T-helper 2 cell treated with Interferon-gamma antibody and Interleukin-4, amounts not matched to agents 5 μg/mL and 100 μg/mL, for 36 hours (primary cell): ENCODE measurements around the gene ABCA10.
"Not testable (repeated sequence)": the region's sequence is repeated elsewhere in the genome, so short reads cannot be mapped to it uniquely, and the experiment has no call there.

Experiments used
- DNase-seq: peaks from one replicate; pipeline ENCODE4 v3.0.0; 2021; ENCODE audit warnings: low spot score
- H3K27ac Mint-ChIP-seq: one replicate; pipeline ENCODE4 v1.8.0; 2021; ENCODE audit warnings: mild to moderate bottlenecking, mixed read lengths
- H3K27me3 Mint-ChIP-seq: one replicate; pipeline ENCODE4 v1.8.0; 2021; ENCODE audit warnings: low read depth, mixed read lengths
- H3K36me3 Mint-ChIP-seq: one replicate; pipeline ENCODE4 v1.8.0; 2021; ENCODE audit warnings: low read depth, mixed read lengths
- H3K4me1 Mint-ChIP-seq: one replicate; pipeline ENCODE4 v1.8.0; 2021; ENCODE audit warnings: low read depth, mixed read lengths
- H3K4me3 Mint-ChIP-seq: one replicate; pipeline ENCODE4 v1.8.0; 2022; ENCODE audit warnings: mild to moderate bottlenecking, moderate library complexity, mixed read lengths
- H3K9me3 Mint-ChIP-seq: one replicate; pipeline ENCODE4 v1.8.0; 2021; ENCODE audit warnings: mixed read lengths

ABCA10 gene

GRCh38 chr17:69228576-69228975 is at the start of gene ABCA10:
ABCA10 (minus strand) TSS chr17:69228824; CDS start chr17:69225358, 3,466 bp downstream.
- Mint-ChIP-seq H3K9me3 (peaks cover 9% of the 10 kb centered on the region), H3K4me3 (no peak within 1 kb of the TSS), H3K4me1 (peaks cover 6% of the 10 kb centered on the region), H3K36me3 (peaks cover 1% of the 10 kb centered on the region), H3K27ac (no peak within 1 kb of the TSS), H3K27me3 (peaks cover 17% of the 10 kb centered on the region)
- no peak for DNase-seq

GRCh38 chr17:69276279-69276678 is 47.7 kb upstream of the ABCA10 start:
- H3K36me3 Mint-ChIP-seq, H3K27me3 Mint-ChIP-seq: not testable (repeated sequence)

GRCh38 chr17:69275751-69276150 is 47.1 kb upstream of the ABCA10 start:
- Mint-ChIP-seq H3K4me3 (no peak overlapping the region), H3K9me3 (no peaks in the 10 kb centered on the region), H3K27ac (no peak overlapping the region), H3K36me3 (peaks cover 5% of the 10 kb centered on the region), H3K27me3 (no peaks in the 10 kb centered on the region), H3K4me1 (no peaks in the 10 kb centered on the region)
- no peak for DNase-seq

More at GRCh38 chr17:69276279-69276678, 47.7 kb upstream of the ABCA10 start:
- not testable (repeated sequence) for H3K9me3 Mint-ChIP-seq, H3K4me1 Mint-ChIP-seq, H3K4me3 Mint-ChIP-seq, H3K27ac Mint-ChIP-seq, DNase-seq

- no peaks in the 10 kb centered on the region for H3K4me1 Mint-ChIP-seq
Measured at GRCh38 chr17:69271023-69271422, 42.4 kb upstream of the ABCA10 start.

GRCh38 chr17:69269131-69269998 is 40.7 kb upstream of the ABCA10 start:
- Mint-ChIP-seq H3K27me3 (no peaks in the 10 kb centered on the region), H3K36me3 (no peaks in the 10 kb centered on the region), H3K4me1 (no peaks in the 10 kb centered on the region), H3K4me3 (no peak overlapping the region), H3K27ac (no peak overlapping the region), H3K9me3 (no peaks in the 10 kb centered on the region)
- DNase-seq: no peak

More at GRCh38 chr17:69271023-69271422, 42.4 kb upstream of the ABCA10 start:
- Mint-ChIP-seq H3K27me3 (no peaks in the 10 kb centered on the region), H3K4me3 (no peak overlapping the region), H3K27ac (no peak overlapping the region), H3K9me3 (no peaks in the 10 kb centered on the region), H3K36me3 (peaks cover 3% of the 10 kb centered on the region)
- no peak for DNase-seq

- Mint-ChIP-seq H3K27ac (no peak overlapping the region), H3K9me3 (no peaks in the 10 kb centered on the region), H3K4me3 (no peak overlapping the region), H3K36me3 (no peaks in the 10 kb centered on the region), H3K4me1 (no peaks in the 10 kb centered on the region), H3K27me3 (no peaks in the 10 kb centered on the region)
- DNase-seq: no peak
Measured at GRCh38 chr17:69268543-69269014, 40.0 kb upstream of the ABCA10 start.

- Mint-ChIP-seq H3K27ac (no peak overlapping the region), H3K36me3 (no peaks in the 10 kb centered on the region), H3K27me3 (no peaks in the 10 kb centered on the region), H3K9me3 (no peaks in the 10 kb centered on the region), H3K4me3 (no peak overlapping the region), H3K4me1 (no peaks in the 10 kb centered on the region)
- no peak for DNase-seq
Measured at GRCh38 chr17:69267219-69267618, 38.6 kb upstream of the ABCA10 start.

GRCh38 chr17:69265873-69266272 is 37.2 kb upstream of the ABCA10 start:
- no peaks in the 10 kb centered on the region for H3K36me3 Mint-ChIP-seq
- no peaks in the 10 kb centered on the region for H3K4me1 Mint-ChIP-seq
- H3K27ac Mint-ChIP-seq: no peak overlapping the region
- no peaks in the 10 kb centered on the region for H3K27me3 Mint-ChIP-seq
- H3K4me3 Mint-ChIP-seq: no peak overlapping the region
- no peak for DNase-seq
- no peaks in the 10 kb centered on the region for H3K9me3 Mint-ChIP-seq

- Mint-ChIP-seq H3K36me3 (no peaks in the 10 kb centered on the region), H3K4me3 (no peak overlapping the region), H3K9me3 (no peaks in the 10 kb centered on the region), H3K4me1 (no peaks in the 10 kb centered on the region), H3K27ac (no peak overlapping the region), H3K27me3 (no peaks in the 10 kb centered on the region)
- no peak for DNase-seq
Measured at GRCh38 chr17:69254187-69254586, 25.6 kb upstream of the ABCA10 start.

GRCh38 chr17:69250641-69251040 is 22.0 kb upstream of the ABCA10 start:
- Mint-ChIP-seq H3K27me3 (no peaks in the 10 kb centered on the region), H3K4me1 (no peaks in the 10 kb centered on the region), H3K27ac (no peak overlapping the region), H3K4me3 (no peak overlapping the region), H3K9me3 (no peaks in the 10 kb centered on the region), H3K36me3 (no peaks in the 10 kb centered on the region)
- DNase-seq: no peak

GRCh38 chr17:69246726-69247375 is 18.2 kb upstream of the ABCA10 start:
- no peak for DNase-seq
- H3K36me3 Mint-ChIP-seq: no peaks in the 10 kb centered on the region
- no peaks in the 10 kb centered on the region for H3K27me3 Mint-ChIP-seq
- H3K9me3 Mint-ChIP-seq: no peaks in the 10 kb centered on the region
- H3K27ac Mint-ChIP-seq: no peak overlapping the region
- no peak overlapping the region for H3K4me3 Mint-ChIP-seq
- no peaks in the 10 kb centered on the region for H3K4me1 Mint-ChIP-seq

GRCh38 chr17:69246202-69246601 is 17.6 kb upstream of the ABCA10 start:
- Mint-ChIP-seq H3K27ac (no peak overlapping the region), H3K4me1 (no peaks in the 10 kb centered on the region), H3K9me3 (no peaks in the 10 kb centered on the region), H3K36me3 (no peaks in the 10 kb centered on the region), H3K27me3 (no peaks in the 10 kb centered on the region), H3K4me3 (no peak overlapping the region)
- DNase-seq: no peak

- Mint-ChIP-seq H3K4me1 (no peaks in the 10 kb centered on the region), H3K9me3 (no peaks in the 10 kb centered on the region), H3K4me3 (no peak overlapping the region), H3K36me3 (no peaks in the 10 kb centered on the region), H3K27me3 (no peaks in the 10 kb centered on the region), H3K27ac (no peak overlapping the region)
- no peak for DNase-seq
Measured at GRCh38 chr17:69245617-69246016, 17.0 kb upstream of the ABCA10 start.
